Caco-2 (cell line): ENCODE data around the gene HDAC9. TPM values are rescaled to one million over a fixed set of nuclear protein-coding genes. Genes with fewer than 3 reads are reported as not detected.

Source experiments
- BruUV-seq: library from RNA; stranded (reverse); fragments of 400-500 nt; replicated peaks from 2 replicates; lab custom pipeline; 2021; lab: Mats Ljungman, UMichigan
- CTCF ChIA-PET: fragments of 300-600 bp; sonication (Branson Sonifier 250); formaldehyde crosslinking; loops from one replicate; lab custom pipeline; 2022; ENCODE audit warnings: antibody characterized with exemption; lab: Charles Lee
- POLR2A ChIA-PET: fragments of 300-600 bp; sonication (Branson Sonifier 250); formaldehyde crosslinking; loops from one replicate; lab custom pipeline; 2022; ENCODE audit warnings: antibody characterized with exemption; lab: Charles Lee
- DNase-seq, 2 experiments: peaks; one replicate each; pipeline versions ENCODE4 v3.0.0 to v3.0.0-alpha.2; 2020 to 2022
- H3K27me3 ChIP-seq: replicated peaks from 2 replicates; pipeline ENCODE4 v1.6.0; 2011; ENCODE audit warnings: low read length; ENCODE audit not compliant: control insufficient read depth, insufficient read depth
- H3K36me3 ChIP-seq: 2 replicates; pipeline ENCODE4 v1.5.1; 2011; ENCODE audit warnings: low read length; ENCODE audit not compliant: control insufficient read depth, insufficient read depth
- H3K4me1 ChIP-seq: fragments of 250-450 bp; sonication (Bioruptor Pico); 2 replicates; pipeline ENCODE4 v1.5.1; 2020; ENCODE audit warnings: mild to moderate bottlenecking
- H3K4me3 ChIP-seq: 2 replicates; pipeline ENCODE4 v1.5.1; 2011; ENCODE audit warnings: low read depth, mild to moderate bottlenecking, control low read depth, low read length
- H3K9me3 ChIP-seq: fragments of 250-450 bp; sonication (Bioruptor Pico); 2 replicates; pipeline ENCODE4 v1.5.1; 2020; ENCODE audit warnings: mild to moderate bottlenecking, moderate library complexity
- H3K27ac Mint-ChIP-seq: one replicate; pipeline ENCODE4 v1.8.0; 2022; ENCODE audit warnings: mixed read lengths; ENCODE audit not compliant: unreplicated experiment
- H3K27me3 Mint-ChIP-seq: one replicate; pipeline ENCODE4 v1.8.0; 2022; ENCODE audit warnings: mixed read lengths; ENCODE audit not compliant: insufficient read depth, unreplicated experiment
- H3K36me3 Mint-ChIP-seq: one replicate; pipeline ENCODE4 v1.8.0; 2022; ENCODE audit warnings: mild to moderate bottlenecking, mixed read lengths; ENCODE audit not compliant: insufficient read depth, unreplicated experiment
- H3K4me1 Mint-ChIP-seq: one replicate; pipeline ENCODE4 v1.8.0; 2022; ENCODE audit warnings: low read depth, mixed read lengths; ENCODE audit not compliant: unreplicated experiment
- H3K4me3 Mint-ChIP-seq: one replicate; pipeline ENCODE4 v1.8.0; 2022; ENCODE audit warnings: mild to moderate bottlenecking, moderate library complexity, mixed read lengths; ENCODE audit not compliant: unreplicated experiment
- H3K9me3 Mint-ChIP-seq: one replicate; pipeline ENCODE4 v1.8.0; 2022; ENCODE audit warnings: mixed read lengths; ENCODE audit not compliant: unreplicated experiment
- intact Hi-C: fragments of 100-400 bp; cut with micrococcal nuclease; formaldehyde crosslinking; loops from one replicate; pipeline ENCODE4 v1.10.0; 2022; ENCODE audit not compliant: unreplicated experiment
- total RNA-seq: library from RNA; stranded (reverse); gene quantifications from 2 replicates; pipeline ENCODE4 v1.2.3, GENCODE V29; 2022
- TF ChIP-seq, protein P1 (sequence below), 2 experiments: fragments of 200-600 bp in 1 of 2; IDR thresholded peaks; 1 replicate in 1 of 2; 2 replicates in 1 of 2; pipeline versions ENCODE4 v1.5.1 to v1.8.0; 2011 to 2022; ENCODE audit warnings: antibody characterized with exemption in 1 of 2, control low read depth in 1 of 2, inconsistent platforms in 1 of 2, low read depth in 1 of 2, low read length in 1 of 2, mild to moderate bottlenecking in 1 of 2, moderate library complexity in 1 of 2; ENCODE audit not compliant: insufficient read depth in 1 of 2, severe bottlenecking in 1 of 2, unreplicated experiment in 1 of 2

HDAC9 gene
- total RNA-seq, 1 experiment from 2014 or later, result 0.27 TPM

DNA sequence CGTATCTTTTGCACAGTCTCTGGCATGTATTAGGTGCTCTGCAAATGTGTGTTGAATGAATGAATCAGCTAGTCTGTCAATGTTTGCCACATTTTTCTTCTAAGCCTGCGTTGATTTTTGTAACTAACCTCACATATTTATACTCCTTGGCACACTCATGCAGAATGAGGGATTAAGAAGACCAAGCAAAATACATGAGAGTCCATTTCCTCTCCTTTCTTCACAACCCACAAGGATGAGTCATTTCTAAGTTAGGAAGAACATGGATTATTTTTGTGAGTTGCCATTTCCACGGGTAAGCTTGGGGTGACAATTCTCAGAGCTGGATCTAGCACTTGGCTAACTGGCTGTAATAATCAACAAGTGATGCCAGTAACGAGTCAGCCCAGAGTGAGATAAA lies 463.1 kb downstream of the HDAC9 start:
- no peak for DNase-seq
- no peak overlapping the region for H3K4me3 Mint-ChIP-seq
- POLR2A ChIA-PET, result no interaction called here
- no peaks in the 10 kb centered on the region for H3K9me3 ChIP-seq
- H3K27ac Mint-ChIP-seq, result no peak overlapping the region
- H3K9me3 Mint-ChIP-seq, result no peaks in the 10 kb centered on the region
- TF ChIP-seq, protein P1, sequence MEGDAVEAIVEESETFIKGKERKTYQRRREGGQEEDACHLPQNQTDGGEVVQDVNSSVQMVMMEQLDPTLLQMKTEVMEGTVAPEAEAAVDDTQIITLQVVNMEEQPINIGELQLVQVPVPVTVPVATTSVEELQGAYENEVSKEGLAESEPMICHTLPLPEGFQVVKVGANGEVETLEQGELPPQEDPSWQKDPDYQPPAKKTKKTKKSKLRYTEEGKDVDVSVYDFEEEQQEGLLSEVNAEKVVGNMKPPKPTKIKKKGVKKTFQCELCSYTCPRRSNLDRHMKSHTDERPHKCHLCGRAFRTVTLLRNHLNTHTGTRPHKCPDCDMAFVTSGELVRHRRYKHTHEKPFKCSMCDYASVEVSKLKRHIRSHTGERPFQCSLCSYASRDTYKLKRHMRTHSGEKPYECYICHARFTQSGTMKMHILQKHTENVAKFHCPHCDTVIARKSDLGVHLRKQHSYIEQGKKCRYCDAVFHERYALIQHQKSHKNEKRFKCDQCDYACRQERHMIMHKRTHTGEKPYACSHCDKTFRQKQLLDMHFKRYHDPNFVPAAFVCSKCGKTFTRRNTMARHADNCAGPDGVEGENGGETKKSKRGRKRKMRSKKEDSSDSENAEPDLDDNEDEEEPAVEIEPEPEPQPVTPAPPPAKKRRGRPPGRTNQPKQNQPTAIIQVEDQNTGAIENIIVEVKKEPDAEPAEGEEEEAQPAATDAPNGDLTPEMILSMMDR (IDR thresholded peaks at IDR 0.05; ENCODE audit: insufficient read depth in 1 of 2, low read depth in 1 of 2, low read length in 1 of 2, severe bottlenecking in 1 of 2, unreplicated experiment in 1 of 2), result no peak
- no peaks in the 10 kb centered on the region for H3K36me3 Mint-ChIP-seq
- intact Hi-C loops, result no loop called here
- CTCF ChIA-PET, result no interaction called here
- no peaks in the 10 kb centered on the region for H3K27me3 Mint-ChIP-seq
- no peaks in the 10 kb centered on the region for H3K4me1 ChIP-seq
- no TSS peak for BruUV-seq
- H3K4me3 ChIP-seq, result no peak overlapping the region
- H3K27me3 ChIP-seq, result no peaks in the 10 kb centered on the region; the same call in 1 of the 2 replicates
- no peaks in the 10 kb centered on the region for H3K36me3 ChIP-seq
- no peaks in the 10 kb centered on the region for H3K4me1 Mint-ChIP-seq

DNA sequence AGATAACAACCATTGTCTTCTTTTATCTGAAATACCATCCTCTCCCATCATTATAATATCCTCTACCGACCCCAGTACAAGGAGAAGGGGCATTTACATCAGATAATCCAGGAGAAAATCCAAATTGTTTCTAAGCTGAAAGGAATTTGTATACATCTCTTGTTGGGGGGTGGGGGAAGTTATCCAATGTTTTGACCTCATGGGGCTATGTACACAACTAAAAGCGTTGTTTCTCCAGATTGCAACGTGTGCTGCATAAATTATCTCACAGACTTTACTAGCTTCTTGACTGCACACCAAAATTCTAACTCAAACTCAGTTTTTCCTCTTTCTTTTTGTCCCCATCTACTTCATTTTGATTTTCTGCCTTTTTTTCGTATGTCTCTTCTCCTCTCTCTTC lies 465.2 kb downstream of the HDAC9 start:
- CTCF ChIA-PET, result no interaction called here

DNA sequence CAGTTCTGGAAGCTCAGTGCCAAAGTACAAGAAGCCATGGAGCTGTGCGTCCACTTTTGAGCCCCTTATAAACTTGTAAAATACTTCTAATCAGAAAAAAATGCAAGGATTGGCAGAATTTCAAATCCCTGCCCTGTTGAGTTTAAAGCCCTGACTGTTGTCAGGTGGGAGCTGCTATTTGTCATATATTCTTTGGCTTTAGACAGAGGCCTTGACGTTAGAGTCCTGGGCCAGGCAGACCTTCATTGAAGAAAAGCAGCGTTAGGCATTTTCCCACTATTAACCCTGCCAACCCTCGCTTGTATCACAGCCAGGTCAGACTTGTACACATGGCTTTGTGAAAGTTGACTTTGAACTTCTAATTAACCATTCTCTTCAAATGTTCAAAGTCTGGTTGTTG lies 466.5 kb downstream of the HDAC9 start:
- H3K27me3 Mint-ChIP-seq, result no peaks in the 10 kb centered on the region
- H3K36me3 Mint-ChIP-seq, result no peaks in the 10 kb centered on the region
- H3K9me3 ChIP-seq, result no peaks in the 10 kb centered on the region
- H3K9me3 Mint-ChIP-seq, result no peaks in the 10 kb centered on the region
- H3K4me3 Mint-ChIP-seq, result no peak overlapping the region
- CTCF ChIA-PET, result no interaction called here
- BruUV-seq, result no TSS peak
- H3K27ac Mint-ChIP-seq, result no peak overlapping the region
- DNase-seq, result no peak
- POLR2A ChIA-PET, result no interaction called here
- no peaks in the 10 kb centered on the region; the same call in 1 of the 2 replicates for H3K27me3 ChIP-seq
- no peak overlapping the region for H3K4me3 ChIP-seq
- no peaks in the 10 kb centered on the region for H3K4me1 Mint-ChIP-seq
- no peaks in the 10 kb centered on the region for H3K36me3 ChIP-seq
- no peaks in the 10 kb centered on the region for H3K4me1 ChIP-seq
- TF ChIP-seq, protein P1 (IDR thresholded peaks at IDR 0.05; ENCODE audit: insufficient read depth in 1 of 2, low read depth in 1 of 2, low read length in 1 of 2, severe bottlenecking in 1 of 2, unreplicated experiment in 1 of 2), result no peak
- intact Hi-C loops, result no loop called here

More for the DNA sequence above, 465.2 kb downstream of the HDAC9 start:
- Histone ChIP-seq H3K4me3 (no peak overlapping the region), H3K36me3 (no peaks in the 10 kb centered on the region), H3K4me1 (no peaks in the 10 kb centered on the region), H3K9me3 (no peaks in the 10 kb centered on the region), H3K27me3 (no peaks in the 10 kb centered on the region; the same call in 1 of the 2 replicates)
- no peak overlapping the region for H3K4me3 Mint-ChIP-seq
- no peaks in the 10 kb centered on the region for H3K27me3 Mint-ChIP-seq
- POLR2A ChIA-PET, result no interaction called here
- intact Hi-C loops, result no loop called here
- H3K9me3 Mint-ChIP-seq, result no peaks in the 10 kb centered on the region
- no TSS peak for BruUV-seq
- TF ChIP-seq, protein P1 (IDR thresholded peaks at IDR 0.05; ENCODE audit: insufficient read depth in 1 of 2, low read depth in 1 of 2, low read length in 1 of 2, severe bottlenecking in 1 of 2, unreplicated experiment in 1 of 2), result no peak
- H3K36me3 Mint-ChIP-seq, result no peaks in the 10 kb centered on the region
- no peaks in the 10 kb centered on the region for H3K4me1 Mint-ChIP-seq
- DNase-seq, result no peak
- no peak overlapping the region for H3K27ac Mint-ChIP-seq
